Transverse colon (tissue), 3 donors: ENCODE measurements around the gene GAB2.

Experiments
- CTCF ChIP-seq, 5 experiments: fragments of 200-600 bp in 3 of 5; fragments of 450-650 bp in 2 of 5; sonication (generic) in 3 of 5; IDR thresholded peaks; 1 replicate in 2 of 5; 2 replicates in 3 of 5; pipeline ENCODE4 v1.5.1; 2016 to 2017; ENCODE audit warnings: antibody characterized with exemption in 5 of 5, inconsistent platforms in 3 of 5, mild to moderate bottlenecking in 2 of 5, moderate library complexity in 1 of 5
- EP300 ChIP-seq: sonication (generic); formaldehyde crosslinking; IDR thresholded peaks from one replicate; pipeline ENCODE4 v1.6.1; 2017; ENCODE audit warnings: antibody characterized with exemption, low read depth
- POLR2A ChIP-seq: fragments of 450-650 bp; IDR thresholded peaks from one replicate; pipeline ENCODE4 v1.6.1; 2016; ENCODE audit warnings: antibody characterized with exemption, mild to moderate bottlenecking, moderate library complexity

GRCh38 chr11:78282821-78283220 lies 134.8 kb downstream of the GAB2 start:
- TF ChIP-seq POLR2A (no peak), CTCF (IDR thresholded peaks at IDR 0.05) (no peak), EP300 (no peak)
